DMS53 (cell line): Measurements from ENCODE around the gene CEP162.
"Not testable (repeated sequence)": the region's sequence is repeated elsewhere in the genome, so short reads cannot be mapped to it uniquely, and the experiment has no call there.

ENCODE experiments used
- DNase-seq: peaks from one replicate; lab custom pipeline; 2025; lab: John Stamatoyannopoulos, UW

The CEP162 gene

DNA sequence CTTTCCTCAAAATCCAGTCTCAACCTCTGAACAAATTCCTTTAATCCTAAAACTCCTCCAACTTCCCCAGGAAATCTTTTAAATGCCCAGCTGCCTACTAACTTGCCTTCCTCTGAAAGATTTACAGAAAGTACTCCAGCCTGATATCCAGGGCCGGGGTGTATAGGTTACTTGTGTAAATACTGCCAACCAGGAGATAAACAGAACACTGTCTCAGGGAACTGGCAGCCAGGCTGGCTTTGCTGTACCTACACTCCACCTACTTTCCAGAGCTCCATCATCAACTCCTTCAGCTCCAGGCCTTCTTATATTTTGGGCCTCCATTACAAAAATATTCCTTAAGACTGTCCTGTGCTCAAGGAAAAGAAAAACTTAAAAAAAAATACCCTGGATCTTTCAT is 85.9 kb downstream of the CEP162 start:
- no peak for DNase-seq

DNA sequence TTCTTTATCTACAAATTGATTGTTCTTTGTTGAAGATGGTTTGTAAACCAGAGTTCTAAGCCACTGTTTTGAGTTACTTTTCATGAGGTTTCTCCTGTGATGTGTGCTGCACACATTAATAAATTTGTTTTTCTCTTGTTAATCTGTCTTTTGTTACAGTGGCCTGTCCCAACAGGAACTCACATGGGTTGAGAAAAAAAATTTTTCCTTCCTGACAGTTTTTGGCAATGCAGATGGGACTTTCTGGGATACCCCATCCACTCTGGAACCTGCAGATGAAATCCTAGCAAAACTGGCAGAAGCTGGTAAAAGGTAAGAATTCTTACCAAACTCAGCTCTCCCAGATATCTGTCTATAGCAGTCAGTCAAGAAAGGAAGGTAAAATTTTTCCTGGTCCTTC is 88.1 kb downstream of the CEP162 start:
- DNase-seq = no peak

GRCh38 chr6:84137989-84138575 is 89.4 kb downstream of the CEP162 start:
- DNase-seq = no peak

DNA sequence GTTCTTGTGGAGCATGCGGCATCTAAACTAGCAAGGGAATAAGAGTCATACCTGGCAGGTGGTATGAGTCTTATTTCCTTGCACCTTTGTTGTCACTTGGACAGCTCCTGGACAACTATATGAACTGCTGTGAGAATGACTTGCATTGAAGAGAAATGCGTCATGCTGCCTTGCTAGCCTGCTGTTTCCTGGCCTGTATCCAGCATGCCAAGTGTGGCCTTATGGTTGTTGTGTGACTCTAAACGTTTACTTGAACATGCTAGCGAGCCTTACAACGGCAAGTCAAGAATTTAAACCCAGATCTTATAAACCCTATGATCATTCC is 90.4 kb downstream of the CEP162 start:
- DNase-seq = no peak

DNA sequence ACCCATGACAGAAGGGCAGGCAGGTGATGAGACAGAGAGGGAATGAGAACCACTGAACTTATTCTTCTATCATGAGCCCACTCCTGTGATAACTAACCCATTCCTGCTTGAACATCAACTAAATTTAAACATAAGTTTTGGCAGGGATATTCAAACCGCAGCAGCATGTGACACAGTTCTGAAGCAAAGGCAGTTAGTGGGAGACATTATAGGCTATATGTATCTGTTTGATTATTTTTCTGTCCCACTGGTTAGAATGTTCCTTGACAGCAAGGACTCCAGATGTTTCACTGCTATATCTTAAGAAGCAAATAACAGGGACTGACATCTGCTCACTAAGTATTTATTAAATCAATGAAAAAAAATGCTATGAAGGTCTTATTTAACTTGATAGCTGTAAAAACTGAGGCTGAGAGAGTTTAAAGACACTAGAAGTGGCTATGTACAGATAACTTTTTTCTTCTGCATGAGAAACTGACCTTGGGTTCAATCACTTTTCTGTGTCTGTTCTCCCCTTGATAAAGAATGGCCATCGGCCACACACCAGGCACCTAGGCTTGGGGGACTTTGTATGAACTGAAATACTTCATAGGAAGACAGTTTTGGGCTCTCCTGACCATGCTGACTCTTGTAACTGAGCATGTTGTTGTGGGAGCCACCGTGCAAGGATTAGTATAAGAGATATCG is 90.9 kb downstream of the CEP162 start:
- no peak for DNase-seq

DNA sequence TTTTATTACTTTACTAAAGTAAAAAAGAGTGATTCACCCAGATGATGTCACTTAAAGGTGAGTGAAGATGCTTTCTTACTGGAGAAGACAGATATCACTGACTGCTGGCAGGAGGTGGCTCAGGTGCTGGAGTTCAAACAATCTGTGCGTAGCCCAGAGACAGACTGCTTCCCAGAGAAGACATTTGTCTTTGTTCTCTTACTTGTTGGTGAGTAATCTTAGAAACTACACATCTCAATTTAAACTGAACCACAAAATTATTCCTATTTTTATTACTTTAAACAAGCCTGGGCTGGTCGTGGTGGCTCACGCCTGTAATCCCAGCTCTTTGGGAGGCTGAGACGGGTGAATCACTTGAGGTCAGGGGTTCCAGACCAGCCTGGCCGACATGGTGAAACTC is 92.2 kb downstream of the CEP162 start:
- no peak for DNase-seq

GRCh38 chr6:84133385-84133784 is 94.1 kb downstream of the CEP162 start:
- DNase-seq = not testable (repeated sequence)

- DNase-seq = not testable (repeated sequence)
Measured at GRCh38 chr6:84129588-84129987, 97.9 kb downstream of the CEP162 start.

GRCh38 chr6:84123186-84123585 is 104.3 kb downstream of the CEP162 start:
- no peak for DNase-seq

GRCh38 chr6:84119277-84119676 is 108.2 kb downstream of the CEP162 start:
- peak; percentile 7 for DNase-seq

DNA sequence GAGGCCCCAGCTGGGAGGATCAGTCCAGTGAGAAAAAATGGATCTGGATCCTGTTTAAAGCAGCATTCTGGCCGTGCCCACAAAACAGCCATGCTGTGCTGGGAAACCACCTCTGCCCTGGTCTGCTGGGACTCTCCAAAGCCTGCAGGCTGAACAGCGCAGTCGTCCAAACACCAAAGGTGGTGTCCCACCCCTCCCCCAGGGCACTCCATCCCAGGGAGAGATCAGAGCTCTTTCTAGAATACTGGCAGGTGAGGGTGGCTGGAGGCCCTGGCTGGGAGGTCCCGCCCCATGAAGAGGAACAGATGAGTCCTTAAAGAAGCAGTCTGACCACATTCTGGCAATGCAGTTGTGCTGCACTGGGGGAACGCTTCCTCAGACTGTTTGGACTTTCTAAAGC is 109.3 kb downstream of the CEP162 start:
- DNase-seq = no peak

- not testable (repeated sequence) for DNase-seq
Measured at GRCh38 chr6:84114933-84115594, 112.4 kb downstream of the CEP162 start.

DNA sequence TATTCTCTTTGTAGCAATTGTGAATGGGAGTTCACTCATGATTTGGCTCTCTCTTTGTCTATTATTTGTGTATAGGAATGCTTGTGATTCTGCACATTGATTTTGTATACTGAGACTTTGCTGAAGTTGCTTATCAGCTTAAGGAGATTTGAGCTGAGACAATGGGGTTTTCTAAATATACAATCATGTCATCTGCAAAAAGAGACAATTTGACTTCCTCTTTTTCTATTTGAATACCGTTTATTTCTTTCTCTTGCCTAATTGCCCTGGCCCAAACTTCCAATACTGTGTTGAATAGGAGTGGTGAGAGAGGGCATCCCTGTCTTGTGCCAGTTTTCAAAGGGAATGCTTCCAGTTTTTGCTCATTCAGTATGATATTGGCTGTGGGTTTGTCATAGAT is 116.1 kb downstream of the CEP162 start:
- DNase-seq = not testable (repeated sequence)

DNA sequence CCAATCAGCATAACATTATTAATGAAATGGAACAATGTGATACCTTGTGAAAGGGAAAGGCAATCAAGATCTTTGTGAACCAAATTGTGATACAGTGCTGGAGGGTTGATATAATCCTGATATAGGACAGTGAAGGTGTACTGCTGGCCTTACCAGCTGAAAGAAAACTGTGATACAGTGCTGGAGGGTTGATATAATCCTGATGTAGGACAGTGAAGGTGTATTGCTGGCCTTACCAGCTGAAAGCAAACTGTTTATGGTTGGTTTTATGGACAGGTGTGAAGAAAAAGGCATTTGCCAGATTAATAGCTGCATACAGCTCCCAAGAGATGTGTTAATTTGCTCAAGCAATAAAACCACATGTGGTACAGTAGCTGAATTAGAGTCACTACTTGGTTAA is 119.9 kb downstream of the CEP162 start:
- DNase-seq = no peak

DNA sequence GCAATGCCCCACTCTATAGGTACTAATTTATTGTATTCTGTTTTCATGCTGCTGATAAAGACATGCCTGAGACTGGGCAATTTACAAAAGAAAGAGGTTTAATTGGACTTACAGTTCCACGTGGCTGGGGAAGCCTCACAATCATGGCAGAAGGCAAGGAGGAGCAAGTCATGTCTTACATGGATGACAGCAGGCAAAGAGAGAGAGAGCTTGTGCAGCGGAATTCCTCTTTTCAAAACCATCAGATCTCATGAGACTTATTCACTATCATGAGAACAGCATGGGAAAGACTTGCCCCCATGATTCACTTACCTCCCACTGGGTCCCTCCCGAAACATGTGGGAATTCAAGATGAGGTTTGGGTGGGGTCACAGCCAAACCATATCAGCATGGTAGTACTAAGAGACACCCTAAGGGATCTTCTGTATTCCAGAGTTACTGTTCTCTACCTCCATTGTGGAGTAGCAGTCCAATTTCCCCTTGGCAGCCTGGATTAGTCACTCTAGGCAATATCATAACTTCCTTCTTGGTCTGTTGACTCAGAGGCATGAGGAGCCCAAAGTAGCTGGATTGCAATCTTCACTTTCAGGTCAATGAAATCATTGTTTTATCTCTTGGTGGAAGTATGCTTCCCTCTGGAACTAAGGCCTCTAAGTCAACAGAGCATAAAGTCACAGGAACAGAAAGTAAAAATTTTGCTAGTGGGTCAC is 122.1 kb downstream of the CEP162 start:
- DNase-seq = peak; percentile 2

GRCh38 chr6:84103029-84103428 is 124.4 kb downstream of the CEP162 start:
- no peak for DNase-seq

GRCh38 chr6:84095156-84095555 is 132.3 kb downstream of the CEP162 start:
- DNase-seq = no peak

DNA sequence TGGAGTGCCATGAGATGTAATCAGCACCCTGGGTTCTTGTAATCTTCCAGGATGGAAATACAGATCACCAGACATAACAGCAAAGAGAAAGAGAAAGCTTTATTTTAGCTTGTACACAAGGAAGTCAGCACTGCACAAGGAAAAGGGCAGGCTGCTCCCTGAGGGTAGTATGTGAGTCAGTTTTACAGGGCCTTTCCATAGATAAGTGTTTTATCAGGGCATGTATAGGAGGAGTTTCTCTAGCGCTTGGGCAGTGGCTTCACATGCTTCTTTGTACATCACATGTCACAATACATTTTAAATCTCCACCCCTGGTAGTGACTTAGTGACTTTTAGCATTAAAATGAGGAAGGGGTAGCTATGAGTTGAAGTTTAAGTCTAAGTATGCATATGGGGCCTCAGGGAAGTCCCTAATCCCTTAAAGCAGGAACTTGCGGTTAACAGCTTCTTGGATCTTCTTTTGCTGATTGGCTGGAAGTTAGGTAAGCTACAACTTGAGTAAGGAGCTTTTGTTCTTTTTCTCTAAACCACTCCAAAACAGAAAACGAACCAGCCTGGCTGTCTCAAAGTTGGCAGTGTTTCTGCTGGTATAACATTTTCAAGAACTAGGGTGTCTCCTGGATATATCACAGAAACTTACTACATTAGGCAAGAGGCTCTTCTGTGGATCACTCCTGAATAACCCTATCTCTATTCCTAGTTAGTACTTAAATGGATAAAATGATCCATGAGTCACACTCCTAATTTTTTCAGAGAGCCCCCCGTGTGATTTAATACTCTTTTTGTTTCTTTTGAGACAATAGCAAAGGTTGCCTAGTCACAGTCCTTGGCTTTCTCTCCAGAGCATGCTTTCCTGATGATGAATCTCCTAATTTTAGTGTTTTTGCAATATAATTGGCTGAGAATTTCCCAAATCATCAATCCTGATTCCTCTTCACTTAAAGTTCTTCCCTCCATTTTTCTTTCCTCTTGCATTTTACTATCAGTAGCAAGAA is 133.7 kb downstream of the CEP162 start:
- no peak for DNase-seq

- no peak for DNase-seq
Measured at GRCh38 chr6:84089552-84089951, 137.9 kb downstream of the CEP162 start.

DNA sequence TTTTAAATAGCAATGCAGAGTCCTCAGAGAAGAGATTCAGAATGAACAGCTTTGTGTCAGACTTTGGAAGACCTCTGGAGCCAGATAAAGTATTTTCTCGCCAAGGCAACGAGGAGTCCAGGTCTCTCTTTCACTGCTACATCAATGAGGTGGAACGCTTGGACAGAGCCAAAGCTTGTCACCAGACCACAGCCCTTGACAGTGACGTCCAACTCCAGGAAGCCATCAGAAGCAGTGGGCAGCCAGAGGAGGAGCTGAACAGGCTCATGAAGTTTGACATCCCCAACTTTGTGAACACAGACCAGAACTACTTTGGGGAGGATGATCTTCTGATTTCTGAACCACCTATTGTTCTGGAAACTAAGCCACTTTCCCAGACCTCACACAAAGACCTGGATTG is 138.4 kb downstream of the CEP162 start:
- DNase-seq = no peak

DNA sequence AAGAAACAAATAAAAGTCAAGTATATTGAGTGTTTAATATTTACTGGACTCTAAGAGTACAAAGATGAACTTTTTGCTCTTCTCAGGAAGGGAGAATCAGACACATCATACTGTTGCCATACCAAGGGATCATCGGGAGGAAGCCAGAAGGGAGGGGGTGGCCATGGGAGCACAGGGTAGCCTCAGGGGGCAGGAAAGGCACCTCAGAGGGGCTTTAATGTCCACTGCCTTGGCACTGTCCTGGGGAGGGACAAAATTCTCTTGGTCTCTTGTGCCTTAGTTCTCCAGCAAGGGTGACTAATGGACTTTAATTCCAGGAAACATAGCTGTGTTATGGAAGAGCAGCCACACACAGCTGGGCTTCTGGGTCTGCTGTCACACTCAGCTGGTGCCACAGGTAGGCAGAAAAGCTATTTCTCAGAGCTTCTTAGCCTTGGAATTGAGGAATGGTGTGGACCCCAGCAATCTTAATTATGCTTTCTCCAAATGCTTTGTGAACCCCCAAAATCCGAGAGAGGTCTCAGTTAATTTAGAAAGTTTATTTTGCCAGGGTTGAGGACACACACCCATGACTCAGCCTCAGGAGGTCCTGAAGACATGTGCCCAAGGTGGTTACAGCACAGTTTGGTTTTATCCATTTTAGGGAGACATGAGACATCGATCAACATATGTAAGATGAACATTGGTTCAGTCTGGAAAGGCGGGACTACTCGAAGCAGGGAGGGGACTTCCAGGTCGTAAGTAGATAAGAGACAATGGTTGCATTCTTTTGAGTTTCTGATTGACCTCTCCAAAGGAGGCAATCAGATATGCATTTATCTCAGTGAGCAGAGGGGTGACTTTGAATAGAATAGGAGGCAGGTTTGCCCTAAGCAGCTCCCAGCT is 140.7 kb downstream of the CEP162 start:
- DNase-seq = no peak
